ENCODE measurements around the gene KRT17.

KRT17 gene

DNA sequence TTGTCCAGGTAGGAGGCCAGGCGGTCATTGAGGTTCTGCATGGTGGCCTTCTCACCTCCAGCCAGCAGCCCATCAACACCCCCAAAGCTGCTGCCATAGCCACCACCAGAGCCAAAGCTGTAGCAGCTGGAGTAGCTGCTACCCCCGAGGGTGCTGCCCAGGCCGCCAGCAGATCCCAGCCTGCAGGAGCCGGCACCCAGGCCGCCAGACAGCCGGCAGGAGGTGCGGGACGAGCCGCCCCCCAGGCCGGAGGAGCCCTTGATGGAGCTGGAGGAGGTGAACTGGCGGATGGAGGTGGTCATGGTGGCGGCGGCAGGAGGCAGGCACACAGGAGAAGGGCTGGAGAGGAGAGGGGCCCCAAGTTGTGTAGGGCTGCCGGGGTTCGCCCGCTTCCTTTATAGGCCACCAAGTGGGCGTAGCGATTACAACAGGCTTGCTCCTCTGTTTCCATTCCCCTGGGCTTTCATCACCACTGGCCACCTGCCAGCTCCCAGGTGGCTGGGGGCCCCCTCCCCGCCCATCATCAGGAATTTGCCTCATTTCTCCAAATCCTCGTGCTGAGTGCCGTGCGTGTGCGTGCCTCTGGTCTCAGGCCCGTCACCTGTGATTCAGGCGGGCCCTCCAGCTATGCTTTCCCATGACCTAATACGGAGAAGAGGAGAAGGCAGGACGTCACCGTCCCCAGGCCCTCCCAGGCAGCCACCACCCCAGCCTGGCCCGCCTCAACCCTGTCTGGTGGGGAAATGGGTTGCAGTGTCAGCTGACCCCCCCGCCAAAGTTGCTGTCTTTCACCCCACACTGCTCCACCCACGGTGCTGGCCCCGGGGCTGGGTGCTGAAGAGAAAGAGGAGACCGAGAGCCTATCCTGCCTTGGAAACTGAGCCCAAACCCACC is at the start of gene KRT17:
Gene KRT17, minus strand, starts transcription at position 368 of the 894 bp plus-strand sequence. Its CDS starts 66 bp downstream, at position 302.
- Mint-ChIP-seq H3K36me3 (ENCODE audit: low read depth) (no peaks in the 10 kb centered on the region), H3K27me3 (peaks cover 47% of the 10 kb centered on the region), H3K4me3 (no peak within 1 kb of the TSS), H3K27ac (peak within 1 kb of the TSS; percentile 60), H3K4me1 (ENCODE audit: low read depth) (peaks cover 55% of the 10 kb centered on the region), H3K9me3 (no peaks in the 10 kb centered on the region)
- intact Hi-C loops (cut with micrococcal nuclease) = no loop called here

DNA sequence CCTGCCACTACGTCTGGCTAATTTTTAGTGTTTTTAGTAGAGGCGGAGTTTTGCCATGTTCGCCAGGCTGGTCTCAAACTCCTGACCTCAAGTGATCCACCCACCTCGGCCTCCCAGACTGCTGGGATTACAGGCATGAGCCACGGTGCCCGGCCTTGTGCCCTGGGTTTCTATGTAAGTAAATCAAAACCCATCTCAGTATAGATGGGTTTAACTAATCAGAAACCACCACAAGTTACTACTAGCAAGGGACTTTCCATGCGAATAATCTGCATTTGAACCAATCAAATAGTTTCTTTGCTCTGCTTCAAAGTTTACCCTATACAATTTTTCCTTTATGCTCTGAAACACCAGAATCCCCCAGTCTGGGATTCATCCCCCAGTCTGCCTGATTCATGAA is 47.8 kb upstream of the KRT17 start:
- intact Hi-C loops (cut with micrococcal nuclease) = no loop called here
- no peak overlapping the region for H3K4me3 Mint-ChIP-seq
- H3K36me3 Mint-ChIP-seq (ENCODE audit: low read depth) = no peaks in the 10 kb centered on the region
- no peaks in the 10 kb centered on the region for H3K27me3 Mint-ChIP-seq
- H3K4me1 Mint-ChIP-seq (ENCODE audit: low read depth) = peaks cover 75% of the 10 kb centered on the region
- peak overlapping the region; percentile 88 for H3K27ac Mint-ChIP-seq
- H3K9me3 Mint-ChIP-seq = no peaks in the 10 kb centered on the region

DNA sequence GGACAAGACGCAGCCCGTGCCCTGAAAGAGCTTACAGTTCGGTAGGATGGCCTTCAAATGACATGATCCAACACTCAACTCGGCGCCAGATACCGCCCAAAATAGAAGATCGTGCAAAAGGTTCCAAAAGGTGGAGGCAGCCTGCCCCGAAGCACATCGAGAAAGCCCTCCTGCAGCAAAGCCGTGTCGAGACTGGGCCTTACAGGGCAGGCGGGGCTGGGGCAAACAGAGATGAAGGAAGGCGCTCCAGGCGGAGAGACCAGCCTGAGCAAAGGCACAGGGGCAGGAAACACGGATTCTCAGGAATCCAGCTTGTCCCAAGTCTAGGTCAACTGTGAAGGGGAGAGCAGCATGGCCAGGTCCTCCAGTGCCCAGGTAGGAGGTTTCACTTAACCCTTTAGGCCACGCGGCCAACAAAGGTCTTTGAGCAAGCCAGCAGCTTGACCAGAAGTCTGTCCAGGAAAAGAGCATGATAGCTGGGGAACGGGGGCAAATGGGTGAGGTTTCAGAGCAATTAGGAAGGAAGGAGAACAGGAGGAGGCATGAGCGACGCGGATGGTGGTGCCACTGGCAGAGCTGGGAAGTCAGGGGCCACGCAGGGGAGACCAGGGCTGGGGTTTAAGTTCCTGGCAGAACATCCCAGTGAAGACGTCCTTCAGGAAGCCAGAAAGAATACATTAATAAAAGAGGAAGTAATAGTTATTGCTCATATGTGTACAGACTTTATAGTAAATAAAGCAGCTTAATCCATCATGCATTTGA is 43.1 kb upstream of the KRT17 start:
- intact Hi-C loops (cut with micrococcal nuclease) = no loop called here
- H3K36me3 Mint-ChIP-seq (ENCODE audit: low read depth) = no peaks in the 10 kb centered on the region
- H3K9me3 Mint-ChIP-seq = no peaks in the 10 kb centered on the region
- H3K27me3 Mint-ChIP-seq = peaks cover 25% of the 10 kb centered on the region
- peaks cover 59% of the 10 kb centered on the region for H3K4me1 Mint-ChIP-seq (ENCODE audit: low read depth)
- H3K4me3 Mint-ChIP-seq = peak overlapping the region; percentile 21
- peak overlapping the region; percentile 90 for H3K27ac Mint-ChIP-seq

DNA sequence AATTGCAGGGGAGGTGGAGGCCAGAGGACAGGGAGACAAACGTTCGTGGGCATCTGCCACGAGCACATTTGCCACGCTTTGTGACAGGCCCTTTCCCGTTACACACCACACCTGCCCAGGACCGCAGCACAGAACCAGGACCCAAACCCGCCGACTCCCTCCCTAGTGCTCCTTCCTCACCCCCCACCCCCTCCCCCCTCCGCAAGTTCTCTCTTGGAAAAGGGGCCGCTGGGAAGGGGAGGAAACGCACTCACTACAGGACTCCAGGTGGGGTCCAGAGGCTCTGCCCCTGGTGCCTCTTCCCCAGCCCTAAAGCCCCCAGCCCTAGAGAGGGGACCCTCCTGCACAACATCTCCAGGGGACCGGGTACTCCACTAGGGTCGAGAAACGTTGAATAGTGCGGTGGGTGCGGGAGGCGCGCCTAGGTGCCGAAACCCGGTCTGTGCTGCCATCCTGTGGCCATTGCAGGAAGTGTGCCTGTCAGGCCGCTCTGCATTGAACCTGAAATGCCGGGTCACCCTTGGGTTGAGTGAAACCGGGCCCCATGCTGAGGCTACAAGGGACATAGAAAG is 42.4 kb upstream of the KRT17 start:
- intact Hi-C loops (cut with micrococcal nuclease) = no loop called here
- peaks cover 25% of the 10 kb centered on the region for H3K27me3 Mint-ChIP-seq
- no peaks in the 10 kb centered on the region for H3K9me3 Mint-ChIP-seq
- H3K27ac Mint-ChIP-seq = peak overlapping the region; percentile 90
- H3K4me3 Mint-ChIP-seq = peak overlapping the region; percentile 21
- H3K36me3 Mint-ChIP-seq (ENCODE audit: low read depth) = no peaks in the 10 kb centered on the region
- peaks cover 54% of the 10 kb centered on the region for H3K4me1 Mint-ChIP-seq (ENCODE audit: low read depth)

DNA sequence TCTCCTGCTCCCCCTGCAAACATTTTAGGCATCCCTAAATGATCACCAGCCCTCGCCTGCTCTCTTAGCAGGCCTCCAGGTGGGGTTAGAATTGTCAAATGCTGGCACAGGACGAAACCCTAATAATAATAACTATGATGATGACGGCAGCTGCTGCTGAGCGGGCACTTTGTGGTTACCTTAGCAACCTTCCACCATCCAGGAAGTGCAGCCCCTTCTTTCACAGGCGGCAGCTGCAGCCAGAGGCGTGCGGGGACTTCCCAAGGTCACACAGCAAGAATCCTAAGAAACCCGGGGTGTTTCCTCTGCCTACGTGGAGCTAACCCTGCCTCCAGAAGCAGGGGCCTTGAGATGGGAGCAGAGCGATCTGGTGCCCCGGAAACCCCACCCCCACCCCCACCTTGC is 41.9 kb upstream of the KRT17 start:
- Mint-ChIP-seq H3K27me3 (peaks cover 25% of the 10 kb centered on the region), H3K4me1 (ENCODE audit: low read depth) (peaks cover 54% of the 10 kb centered on the region), H3K9me3 (no peaks in the 10 kb centered on the region), H3K4me3 (peak overlapping the region; percentile 73), H3K27ac (peak overlapping the region; percentile 90), H3K36me3 (ENCODE audit: low read depth) (no peaks in the 10 kb centered on the region)
- intact Hi-C loops (cut with micrococcal nuclease) = no loop called here

DNA sequence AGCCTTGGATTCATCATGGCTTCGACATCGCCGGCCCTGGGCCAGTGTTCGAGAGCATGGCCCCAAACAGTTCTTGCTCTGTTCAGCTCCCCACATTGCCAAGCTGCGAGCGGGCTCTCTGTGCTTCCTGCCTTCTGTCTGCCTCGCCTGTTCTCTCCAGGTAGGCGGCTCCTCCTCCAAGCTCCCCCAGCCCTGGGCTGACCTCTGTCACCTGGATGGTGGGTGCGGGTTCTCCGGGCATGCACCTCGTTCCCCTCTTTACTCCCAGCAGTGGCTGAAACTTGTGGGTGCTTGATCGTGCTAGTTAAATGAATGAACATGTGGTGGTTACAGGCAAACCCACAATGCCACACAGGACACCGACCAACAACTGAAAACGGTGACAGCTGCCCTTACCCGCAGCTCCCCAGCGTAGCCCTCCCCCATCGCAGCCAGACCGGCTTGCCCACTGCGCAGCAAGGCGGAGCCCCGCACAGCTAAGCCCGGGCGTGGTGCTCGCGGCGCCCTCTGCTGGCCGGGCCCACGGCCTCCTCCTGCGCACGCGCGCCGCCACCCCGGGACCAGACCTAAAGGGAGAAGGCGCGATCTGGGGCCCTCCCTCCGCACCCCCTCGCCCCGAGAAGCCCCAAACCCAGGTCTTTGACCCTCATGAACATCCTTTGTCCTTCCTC is 41.3 kb upstream of the KRT17 start:
- peak overlapping the region; percentile 73 for H3K4me3 Mint-ChIP-seq
- no peaks in the 10 kb centered on the region for H3K9me3 Mint-ChIP-seq
- peaks cover 54% of the 10 kb centered on the region for H3K4me1 Mint-ChIP-seq (ENCODE audit: low read depth)
- intact Hi-C loops (cut with micrococcal nuclease) = loop anchor here (2.0 kb wide), 1 partner anchor 751 kb away; no protein-coding TSS in a partner anchor
- H3K36me3 Mint-ChIP-seq (ENCODE audit: low read depth) = no peaks in the 10 kb centered on the region
- peak overlapping the region; percentile 90 for H3K27ac Mint-ChIP-seq
- H3K27me3 Mint-ChIP-seq = peaks cover 25% of the 10 kb centered on the region

DNA sequence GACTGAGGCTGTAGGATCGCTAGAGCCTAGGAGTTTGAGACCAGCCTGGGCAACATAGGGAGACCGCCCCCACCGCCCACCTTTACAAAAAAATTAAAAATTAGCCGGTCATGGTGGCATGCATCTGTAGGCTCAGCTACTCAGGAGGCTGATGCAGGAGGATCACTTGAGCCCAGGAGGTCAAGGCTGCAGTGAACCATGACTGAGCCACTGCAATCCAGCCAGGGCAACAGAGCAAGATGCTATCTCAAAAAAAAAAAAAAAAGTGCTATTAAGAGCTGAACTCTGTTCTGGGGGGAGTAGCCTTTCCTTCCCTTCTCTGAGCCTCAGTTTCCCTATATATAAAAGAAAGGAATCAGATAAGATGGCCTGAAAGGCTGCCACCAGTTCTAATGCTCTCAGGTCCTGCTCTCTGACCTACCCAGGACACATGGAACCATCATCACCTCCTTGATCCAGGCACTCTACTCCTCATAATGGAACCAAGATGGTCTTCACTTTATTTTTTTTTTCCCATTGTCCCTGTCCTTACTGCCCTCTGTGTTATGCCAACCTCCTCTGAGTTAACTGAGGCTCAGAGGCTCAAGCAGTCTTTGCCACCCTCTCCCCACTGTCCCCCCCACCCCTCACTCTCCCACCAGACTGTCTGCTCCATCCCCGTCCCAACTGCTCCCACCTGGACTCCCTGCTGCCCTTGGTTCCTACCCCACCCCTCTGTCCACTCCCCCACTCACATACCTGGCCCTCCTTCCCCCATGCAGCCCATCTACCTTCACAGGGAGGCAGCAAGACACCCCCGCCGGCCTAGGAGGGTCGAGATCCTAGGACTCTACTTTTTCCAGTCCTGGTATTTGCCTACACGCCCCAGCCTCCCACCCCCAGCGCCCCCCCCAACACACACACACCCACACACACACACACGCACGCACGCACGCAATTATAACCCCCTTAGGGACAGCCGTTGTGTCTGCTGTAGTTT is 40.5 kb upstream of the KRT17 start:
- intact Hi-C loops (cut with micrococcal nuclease) = loop anchor here (2.0 to 5.0 kb wide), 2 partner anchors 178 to 750 kb away; partner anchors contain the start of gene KRT36
- Mint-ChIP-seq H3K4me1 (ENCODE audit: low read depth) (peaks cover 45% of the 10 kb centered on the region), H3K9me3 (no peaks in the 10 kb centered on the region), H3K4me3 (peak overlapping the region; percentile 73), H3K36me3 (ENCODE audit: low read depth) (no peaks in the 10 kb centered on the region), H3K27me3 (peaks cover 30% of the 10 kb centered on the region), H3K27ac (peak overlapping the region; percentile 90)

DNA sequence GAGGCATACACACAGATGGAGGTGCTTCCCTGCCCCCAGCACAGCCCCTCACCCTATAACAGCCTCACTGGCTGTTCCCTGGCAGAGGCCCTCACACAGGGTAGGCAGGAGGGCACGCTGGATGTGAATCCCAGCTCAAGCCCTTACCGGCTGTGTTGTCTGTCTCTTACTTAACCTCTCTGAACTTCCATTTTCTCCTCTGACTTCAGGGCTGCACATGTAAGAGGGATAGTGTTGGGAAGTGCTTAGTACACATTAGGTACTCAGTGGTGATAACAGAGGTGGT is 39.7 kb upstream of the KRT17 start:
- Mint-ChIP-seq H3K27me3 (peaks cover 32% of the 10 kb centered on the region), H3K4me1 (ENCODE audit: low read depth) (peaks cover 38% of the 10 kb centered on the region), H3K4me3 (no peak overlapping the region), H3K9me3 (no peaks in the 10 kb centered on the region), H3K36me3 (ENCODE audit: low read depth) (no peaks in the 10 kb centered on the region), H3K27ac (no peak overlapping the region)
- intact Hi-C loops (cut with micrococcal nuclease) = loop anchor here (2.0 to 5.0 kb wide), 2 partner anchors 177 to 749 kb away; partner anchors contain the start of gene KRT36

DNA sequence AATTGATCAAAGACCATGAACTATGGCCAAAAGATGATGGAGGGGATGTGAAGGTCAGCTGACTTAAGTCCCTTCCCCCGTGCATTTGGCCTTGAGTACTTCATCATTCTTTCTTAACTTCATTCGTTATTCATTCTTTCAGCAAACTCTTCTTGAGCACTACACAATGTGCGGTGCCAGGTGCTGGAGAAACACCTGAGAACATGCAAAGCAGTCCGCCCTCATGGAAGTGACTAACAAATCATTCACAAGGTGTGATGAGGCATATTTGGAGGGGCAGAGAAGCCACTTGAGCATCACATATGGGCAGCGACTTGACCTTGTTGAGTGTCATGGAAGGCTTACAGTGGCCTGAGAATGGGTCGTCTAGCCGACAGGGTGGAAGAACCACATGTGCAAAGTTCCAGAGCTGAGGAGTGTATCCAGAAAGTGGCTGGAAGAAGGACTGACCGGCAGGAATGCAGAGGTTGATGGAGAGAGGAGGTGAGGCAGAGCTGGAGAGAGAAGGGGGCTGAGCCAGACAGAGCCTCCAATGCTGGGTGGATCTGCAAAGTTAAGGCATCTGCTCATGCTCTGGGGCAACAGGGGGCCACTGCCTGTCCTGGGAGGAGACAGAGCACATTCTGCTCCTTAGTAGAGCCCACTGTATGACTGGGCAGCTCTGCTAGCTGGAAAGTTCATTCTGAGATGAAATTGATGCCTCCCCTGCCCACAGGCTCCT is 39.2 kb upstream of the KRT17 start:
- Mint-ChIP-seq H3K9me3 (no peaks in the 10 kb centered on the region), H3K27me3 (peaks cover 32% of the 10 kb centered on the region), H3K27ac (no peak overlapping the region), H3K36me3 (ENCODE audit: low read depth) (no peaks in the 10 kb centered on the region), H3K4me3 (no peak overlapping the region), H3K4me1 (ENCODE audit: low read depth) (peaks cover 33% of the 10 kb centered on the region)
- intact Hi-C loops (cut with micrococcal nuclease) = loop anchor here (2.0 to 5.0 kb wide), 3 partner anchors 176 to 861 kb away; partner anchors contain the start of gene KRT36

DNA sequence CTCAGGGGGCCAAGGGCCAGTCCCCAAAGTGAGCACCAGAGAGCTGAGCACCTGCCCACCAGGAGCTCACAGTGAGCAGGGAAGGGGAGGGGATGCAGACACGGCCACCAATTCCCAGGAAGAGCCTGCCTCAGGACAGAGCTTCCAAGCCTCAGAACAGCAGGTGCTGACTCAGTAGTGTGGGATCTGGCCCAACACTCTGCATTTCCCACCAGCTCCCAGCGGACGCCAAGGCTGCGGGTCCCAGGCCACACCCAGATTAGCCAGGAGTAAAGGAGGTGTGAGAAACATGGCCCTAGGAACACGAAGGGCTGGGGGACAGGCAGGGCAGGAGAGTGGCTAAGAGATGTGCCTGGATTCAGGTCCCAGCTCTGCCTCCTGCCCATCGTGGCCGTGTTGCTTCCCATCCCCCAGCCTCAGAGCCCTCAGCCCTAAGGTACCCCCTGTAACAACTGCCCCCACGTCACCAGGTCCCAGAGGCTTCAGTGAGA is 35.9 kb upstream of the KRT17 start:
- Mint-ChIP-seq H3K4me3 (no peak overlapping the region), H3K36me3 (ENCODE audit: low read depth) (no peaks in the 10 kb centered on the region), H3K27me3 (peaks cover 34% of the 10 kb centered on the region), H3K9me3 (no peaks in the 10 kb centered on the region), H3K27ac (no peak overlapping the region), H3K4me1 (ENCODE audit: low read depth) (peaks cover 2% of the 10 kb centered on the region)
- intact Hi-C loops (cut with micrococcal nuclease) = loop anchor here (5.0 kb wide), 1 partner anchor 173 kb away; the partner anchor contains the start of gene KRT36

DNA sequence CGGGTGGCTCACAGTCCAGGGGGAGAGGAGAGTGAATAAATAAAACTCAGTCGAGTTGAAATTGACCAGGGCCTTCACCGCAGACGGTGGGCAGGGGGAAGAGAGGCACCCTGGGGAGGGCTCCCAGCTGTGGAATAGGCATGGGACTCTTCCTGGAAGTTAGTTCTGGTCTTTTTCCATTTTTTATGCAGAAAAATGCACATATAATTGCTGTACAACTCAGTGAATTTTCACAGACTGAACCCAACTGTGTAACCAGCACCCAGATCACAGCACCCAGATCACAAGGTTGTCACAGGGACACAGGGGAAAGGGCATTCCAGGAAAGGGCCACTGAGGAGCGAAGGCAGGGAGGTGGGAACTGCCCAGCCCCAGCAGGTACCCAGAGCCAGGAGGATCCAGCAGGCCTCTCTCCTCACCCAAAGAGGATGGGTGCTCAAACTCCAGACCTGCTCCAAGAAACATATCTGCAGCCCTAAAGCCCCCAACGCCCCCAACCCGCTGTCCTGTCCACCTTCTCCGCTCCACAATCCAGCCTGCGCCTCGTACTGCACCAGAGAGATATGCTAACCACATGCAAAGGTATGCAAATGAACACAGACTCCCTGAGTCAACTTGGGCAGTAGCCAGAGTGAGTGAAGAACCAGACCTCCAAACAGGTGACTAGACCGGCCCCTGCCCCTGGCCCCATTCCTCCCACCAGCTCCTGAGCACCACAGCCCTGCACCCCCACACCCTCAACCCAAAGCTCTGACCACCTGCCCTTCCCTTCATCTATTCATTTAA is 35.2 kb upstream of the KRT17 start:
- no peak overlapping the region for H3K27ac Mint-ChIP-seq
- intact Hi-C loops (cut with micrococcal nuclease) = loop anchor here (5.0 kb wide), 1 partner anchor 172 kb away; the partner anchor contains the start of gene KRT36

More for the DNA sequence above, 35.2 kb upstream of the KRT17 start:
- Mint-ChIP-seq H3K36me3 (ENCODE audit: low read depth) (no peaks in the 10 kb centered on the region), H3K27me3 (peaks cover 32% of the 10 kb centered on the region), H3K4me3 (no peak overlapping the region), H3K9me3 (no peaks in the 10 kb centered on the region), H3K4me1 (ENCODE audit: low read depth) (no peaks in the 10 kb centered on the region)

Measured in dendritic cell treated with granulocyte-macrophage colony-stimulating factor and Interleukin-4, amounts not matched to agents 40 ng/mL and 50 ng/mL, for 4 days (primary cell).